Esophagus squamous epithelium (tissue), 5 donors: ENCODE data around the gene APCDD1. TPM values are rescaled to one million over a fixed set of nuclear protein-coding genes. Genes with fewer than 3 reads are reported as not detected.
A peak's percentile ranks its signal among the peaks of the same experiment; 100 is the strongest.

Experiments
- DNase-seq: peaks from one replicate; lab custom pipeline; 2025; lab: John Stamatoyannopoulos, UW
- H3K27ac ChIP-seq, 4 donors: fragments of 200-600 bp; sonication (generic); one replicate each; pipeline ENCODE4 v1.5.1; 2016 to 2019; ENCODE audit warnings: mild to moderate bottlenecking in 1 of 4
- H3K27me3 ChIP-seq, 4 donors: fragments of 200-600 bp; sonication (generic); 1 replicate in 3 of 4; 2 replicates in 1 of 4; pipeline versions ENCODE4 v1.5.1 to v1.6.0; 2017 to 2021; ENCODE audit warnings: antibody characterized with exemption in 1 of 4
- H3K36me3 ChIP-seq, 3 donors: fragments of 200-600 bp; sonication (generic); one replicate each; pipeline ENCODE4 v1.5.1; 2016 to 2019
- H3K4me1 ChIP-seq, 3 donors: fragments of 200-600 bp; sonication (generic); one replicate each; pipeline ENCODE4 v1.5.1; 2017 to 2019
- H3K4me3 ChIP-seq, 4 donors: fragments of 200-600 bp; sonication (generic); 1 replicate in 3 of 4; 2 replicates in 1 of 4; pipeline ENCODE4 v1.5.1; 2016 to 2019; ENCODE audit warnings: mild to moderate bottlenecking in 2 of 4, moderate library complexity in 1 of 4
- H3K9me3 ChIP-seq, 3 donors: fragments of 200-600 bp; sonication (generic); one replicate each; pipeline ENCODE4 v1.5.1; 2016 to 2019
- POLR2A ChIP-seq, 4 donors: fragments of 450-650 bp; IDR thresholded peaks; one replicate each; pipeline ENCODE4 v1.6.1; 2017; ENCODE audit warnings: antibody characterized with exemption in 4 of 4, mild to moderate bottlenecking in 4 of 4, moderate library complexity in 3 of 4
- WGBS, 2 donors: methylation state at CpG; one replicate each; pipeline ENCODE4 v1.1.5; 2018; 5-methylcytosine and 5-hydroxymethylcytosine counted together
- intact Hi-C: fragments of 100-400 bp; cut with DNase I; formaldehyde crosslinking; loops from one replicate; pipeline ENCODE4 v1.15.0; 2022
- total RNA-seq, 4 donors: library from RNA; depleted of rRNA; stranded (reverse); fragments of >200 nt; gene quantifications; one replicate each; pipeline ENCODE4 v1.1.0, GENCODE V29; 2016
- TF ChIP-seq, protein P1 (sequence below), 6 experiments: fragments of 450-650 bp in 4 of 6; fragments of 200-600 bp in 2 of 6; sonication (generic) in 2 of 6; IDR thresholded peaks; one replicate each; pipeline ENCODE4 v1.5.1; 2016 to 2019; ENCODE audit warnings: antibody characterized with exemption in 6 of 6, mild to moderate bottlenecking in 4 of 6, moderate library complexity in 4 of 6
- donor health status: DM: yes; HTN: yes; CAD: no.

Gene APCDD1
- total RNA-seq, 4 donors from 2014 or later: 16.5 to 76.5 (median 41.4) TPM

- no peaks in the 10 kb centered on the region for H3K36me3 ChIP-seq
Measured at GRCh38 chr18:10511236-10511635, 56.8 kb downstream of the APCDD1 start.

DNA sequence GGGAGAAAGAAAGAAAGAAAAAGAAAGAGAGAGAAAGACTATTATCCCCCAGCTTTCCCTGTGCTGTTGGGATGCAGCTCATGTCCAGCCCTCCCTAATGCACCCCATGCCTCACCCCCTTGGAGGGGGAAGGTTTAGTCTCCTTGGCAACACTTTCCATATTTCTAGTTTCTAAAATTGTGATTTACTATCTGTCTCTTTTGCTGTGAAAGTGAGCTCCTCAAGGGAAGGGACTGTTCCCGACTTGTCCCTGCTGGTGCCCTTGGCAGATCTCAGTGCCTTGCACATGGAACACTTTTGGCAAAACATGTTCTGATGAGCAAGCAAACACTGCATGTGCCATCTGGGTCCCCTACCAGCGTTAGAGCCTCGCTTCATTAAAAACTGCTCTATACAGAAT, 59.6 kb downstream of the APCDD1 start:
- Histone ChIP-seq H3K27ac (peak overlapping the region in 3 of 4 donors; percentile 57 to 73 (median 67)), H3K27me3 (no peaks in the 10 kb centered on the region), H3K36me3 (no peaks in the 10 kb centered on the region), H3K9me3 (no peaks in the 10 kb centered on the region), H3K4me1 (peaks cover 0 to 48% (median 24%) of the 10 kb centered on the region in 3 donors), H3K4me3 (no peak overlapping the region)
- WGBS, 2 donors: 15 to 18% methylated on average over 3 of the region's 3 CpGs
- TF ChIP-seq, protein P1, sequence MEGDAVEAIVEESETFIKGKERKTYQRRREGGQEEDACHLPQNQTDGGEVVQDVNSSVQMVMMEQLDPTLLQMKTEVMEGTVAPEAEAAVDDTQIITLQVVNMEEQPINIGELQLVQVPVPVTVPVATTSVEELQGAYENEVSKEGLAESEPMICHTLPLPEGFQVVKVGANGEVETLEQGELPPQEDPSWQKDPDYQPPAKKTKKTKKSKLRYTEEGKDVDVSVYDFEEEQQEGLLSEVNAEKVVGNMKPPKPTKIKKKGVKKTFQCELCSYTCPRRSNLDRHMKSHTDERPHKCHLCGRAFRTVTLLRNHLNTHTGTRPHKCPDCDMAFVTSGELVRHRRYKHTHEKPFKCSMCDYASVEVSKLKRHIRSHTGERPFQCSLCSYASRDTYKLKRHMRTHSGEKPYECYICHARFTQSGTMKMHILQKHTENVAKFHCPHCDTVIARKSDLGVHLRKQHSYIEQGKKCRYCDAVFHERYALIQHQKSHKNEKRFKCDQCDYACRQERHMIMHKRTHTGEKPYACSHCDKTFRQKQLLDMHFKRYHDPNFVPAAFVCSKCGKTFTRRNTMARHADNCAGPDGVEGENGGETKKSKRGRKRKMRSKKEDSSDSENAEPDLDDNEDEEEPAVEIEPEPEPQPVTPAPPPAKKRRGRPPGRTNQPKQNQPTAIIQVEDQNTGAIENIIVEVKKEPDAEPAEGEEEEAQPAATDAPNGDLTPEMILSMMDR (IDR thresholded peaks at IDR 0.05): no peak
- TF ChIP-seq POLR2A (IDR thresholded peaks at IDR 0.05): no peak
- DNase-seq: no peak
- intact Hi-C loops: no loop called here

More at GRCh38 chr18:10511236-10511635, 56.8 kb downstream of the APCDD1 start:
- H3K27ac ChIP-seq: no peak overlapping the region
- H3K27me3 ChIP-seq: no peaks in the 10 kb centered on the region
- peaks cover 0 to 32% (median 14%) of the 10 kb centered on the region in 3 donors for H3K4me1 ChIP-seq
- TF ChIP-seq, protein P1 (IDR thresholded peaks at IDR 0.05): no peak
- no peak for TF ChIP-seq POLR2A (IDR thresholded peaks at IDR 0.05)
- no peak overlapping the region for H3K4me3 ChIP-seq
- whole genome bisulfite sequencing, 2 donors: 77 to 81% methylated on average over 2 of the region's 2 CpGs
- intact Hi-C loops: no loop called here
- no peak for DNase-seq
- peaks cover 0 to 24% (median 17%) of the 10 kb centered on the region in 3 donors for H3K9me3 ChIP-seq

DNA sequence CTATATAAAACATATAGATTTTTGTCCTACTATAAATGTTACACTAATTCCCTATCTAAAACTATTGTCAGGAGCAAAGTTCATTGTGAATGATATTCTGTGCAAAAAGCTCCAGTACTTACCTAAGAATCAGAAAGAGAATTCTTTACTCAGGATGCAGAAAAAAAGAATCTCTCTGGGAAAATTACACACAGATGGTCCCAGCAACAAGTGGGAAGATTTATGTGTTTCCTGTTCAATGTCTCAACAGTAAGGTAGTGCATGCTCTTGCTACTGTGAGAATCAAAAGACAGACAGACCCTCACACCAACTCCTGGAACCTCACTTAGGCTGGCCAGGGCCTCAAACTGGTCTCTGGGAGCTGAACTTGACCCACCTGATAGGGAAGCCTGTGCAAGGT, 60.2 kb downstream of the APCDD1 start:
- DNase-seq: no peak
- peaks cover 0 to 53% (median 29%) of the 10 kb centered on the region in 3 donors for H3K4me1 ChIP-seq
- peak overlapping the region in 2 of 4 donors; percentile 67 to 73 for H3K27ac ChIP-seq
- no peak overlapping the region for H3K4me3 ChIP-seq
- no peaks in the 10 kb centered on the region for H3K27me3 ChIP-seq
- TF ChIP-seq POLR2A (IDR thresholded peaks at IDR 0.05): no peak
- TF ChIP-seq, protein P1 (IDR thresholded peaks at IDR 0.05): no peak
- no peaks in the 10 kb centered on the region for H3K9me3 ChIP-seq
- intact Hi-C loops: no loop called here
- H3K36me3 ChIP-seq: no peaks in the 10 kb centered on the region

DNA sequence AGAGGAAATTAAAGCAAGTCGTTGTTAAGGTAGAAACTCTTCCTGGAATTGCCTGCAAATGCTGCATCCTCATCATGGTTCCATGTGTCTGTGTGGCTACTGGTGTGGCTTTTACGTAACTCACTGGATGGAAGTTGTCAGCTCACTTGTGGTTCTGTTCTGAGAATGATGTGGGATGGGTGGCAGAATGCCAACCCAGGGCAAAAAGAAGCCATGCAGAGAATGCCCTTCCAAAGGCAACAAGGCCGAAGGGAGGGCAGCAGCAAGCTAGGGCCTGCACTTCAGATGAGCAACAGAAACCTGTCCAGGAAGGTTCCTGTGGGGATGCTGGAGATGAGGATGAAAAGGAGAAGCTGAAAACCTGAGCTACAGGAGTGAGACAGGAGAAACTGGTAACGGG, 61.0 kb downstream of the APCDD1 start:
- Histone ChIP-seq H3K36me3 (no peaks in the 10 kb centered on the region), H3K4me1 (peaks cover 0 to 61% (median 32%) of the 10 kb centered on the region in 3 donors), H3K4me3 (no peak overlapping the region), H3K27ac (peak overlapping the region in 2 of 4 donors; percentile 67 to 73), H3K27me3 (no peaks in the 10 kb centered on the region), H3K9me3 (no peaks in the 10 kb centered on the region)
- TF ChIP-seq POLR2A (IDR thresholded peaks at IDR 0.05): no peak
- TF ChIP-seq, protein P1 (IDR thresholded peaks at IDR 0.05): no peak
- 26 to 34% methylated on average over 4 of the region's 4 CpGs for WGBS, 2 donors
- intact Hi-C loops: no loop called here
- DNase-seq: no peak

- H3K27me3 ChIP-seq: no peaks in the 10 kb centered on the region
- no peaks in the 10 kb centered on the region for H3K9me3 ChIP-seq
- intact Hi-C loops: loop anchor here (2.0 kb wide), 1 partner anchor 545 kb away; no protein-coding TSS in a partner anchor
- TF ChIP-seq, protein P1 (IDR thresholded peaks at IDR 0.05): no peak
- no peak for TF ChIP-seq POLR2A (IDR thresholded peaks at IDR 0.05)
- H3K27ac ChIP-seq: peak overlapping the region in 2 of 4 donors; percentile 67 to 73
- H3K4me3 ChIP-seq: no peak overlapping the region
- DNase-seq: no peak
- WGBS, 2 donors: 69 to 73% methylated on average over 2 of the region's 2 CpGs
- peaks cover 0 to 62% (median 32%) of the 10 kb centered on the region in 3 donors for H3K4me1 ChIP-seq
- H3K36me3 ChIP-seq: no peaks in the 10 kb centered on the region
Measured at GRCh38 chr18:10516078-10516477, 61.6 kb downstream of the APCDD1 start.
